ENCODE data around the gene MORN4.
"Not testable (repeated sequence)": the region's sequence is repeated elsewhere in the genome, so short reads cannot be mapped to it uniquely, and the experiment has no call there.

The MORN4 gene

DNA sequence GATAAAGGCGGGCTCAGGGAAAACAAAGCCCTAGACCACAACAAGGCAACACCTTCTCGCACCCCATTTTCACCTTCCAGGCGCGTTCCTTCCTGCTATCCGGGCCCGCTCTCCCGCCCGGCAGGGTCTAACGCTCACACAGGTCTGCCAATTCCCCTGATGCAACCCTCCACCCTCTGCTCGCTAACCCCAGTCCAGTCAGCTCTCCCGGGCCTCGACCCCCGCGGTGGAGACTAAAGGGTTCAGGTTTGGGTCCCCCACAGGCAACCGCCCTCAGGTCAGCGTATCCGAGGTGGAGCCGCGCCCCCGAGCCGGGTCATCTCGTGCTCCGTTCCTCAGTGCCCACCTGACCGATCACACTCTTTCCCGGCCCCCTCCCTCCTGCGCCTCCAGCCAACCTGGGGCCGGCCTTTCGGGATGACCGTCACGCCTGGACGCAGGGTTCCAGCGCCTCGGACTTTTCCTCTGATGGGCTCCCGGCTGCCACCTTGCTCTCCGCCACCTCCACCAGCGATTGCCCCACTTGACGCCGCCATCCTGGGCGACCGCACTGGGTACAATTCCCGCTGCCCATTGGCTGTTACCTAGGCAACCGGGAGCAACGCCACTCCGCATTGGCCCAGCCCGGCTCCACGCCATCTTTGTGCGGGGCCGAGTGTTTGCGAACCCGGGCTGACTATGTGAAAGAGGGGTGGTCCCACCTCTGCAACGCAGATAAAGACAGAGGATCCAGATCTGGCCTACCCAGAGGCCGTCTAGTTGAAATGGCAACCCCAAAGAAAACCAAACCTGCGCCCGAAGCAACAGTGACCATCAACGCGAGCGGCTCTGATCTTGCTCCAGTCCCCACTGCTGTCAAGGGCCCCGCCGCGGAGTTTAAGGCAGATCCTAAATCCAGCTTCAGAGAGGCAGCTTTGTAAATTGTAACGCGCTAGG lies at the start of gene MORN4:
TSS of gene MORN4 (minus strand) at position 552 of the 936 bp plus-strand sequence. CDS start 13,847 bp downstream, outside the sequence.
- peak; percentile 85 to 94 for DNase-seq

DNA sequence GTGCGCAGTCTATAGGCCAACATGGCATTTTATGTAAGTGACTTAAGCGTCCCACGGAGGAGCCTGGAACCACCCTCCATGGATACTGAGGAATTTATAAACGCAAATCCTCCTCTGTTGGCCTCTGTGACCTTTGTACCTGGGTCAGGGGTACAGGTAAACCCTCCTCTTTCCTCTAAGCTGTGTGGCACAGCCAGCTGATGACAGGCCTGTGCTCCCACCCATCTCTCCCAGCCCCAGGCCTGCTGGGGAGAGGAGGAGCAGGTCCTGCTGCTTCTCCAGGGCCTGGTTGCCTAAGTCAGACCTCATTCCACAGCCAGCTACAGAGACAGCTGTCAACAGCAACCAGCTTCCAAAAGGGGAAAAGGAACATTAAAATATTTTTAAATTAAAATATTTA lies 48.7 kb upstream of the MORN4 start:
- DNase-seq = no peak

DNA sequence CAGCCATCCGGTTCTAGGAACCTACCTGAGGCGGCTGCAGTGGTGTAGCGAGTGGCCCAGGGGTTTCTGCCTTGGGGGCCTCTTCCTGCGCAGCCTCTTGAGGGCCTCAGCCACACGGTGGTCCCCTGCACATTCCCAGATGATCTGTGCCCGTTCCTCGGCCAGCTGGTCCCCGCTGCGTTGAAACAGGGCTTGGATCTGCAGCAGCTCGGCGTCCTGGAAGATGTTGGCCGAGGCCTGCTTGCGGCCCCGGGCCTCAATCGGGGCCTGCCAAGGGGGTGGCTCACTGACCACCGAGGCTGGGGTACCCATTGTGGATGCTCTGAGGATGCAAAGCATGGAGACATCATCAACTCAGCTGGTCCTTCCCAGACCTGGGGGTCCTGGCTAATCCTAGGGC lies 46.3 kb upstream of the MORN4 start:
- DNase-seq = no peak

DNA sequence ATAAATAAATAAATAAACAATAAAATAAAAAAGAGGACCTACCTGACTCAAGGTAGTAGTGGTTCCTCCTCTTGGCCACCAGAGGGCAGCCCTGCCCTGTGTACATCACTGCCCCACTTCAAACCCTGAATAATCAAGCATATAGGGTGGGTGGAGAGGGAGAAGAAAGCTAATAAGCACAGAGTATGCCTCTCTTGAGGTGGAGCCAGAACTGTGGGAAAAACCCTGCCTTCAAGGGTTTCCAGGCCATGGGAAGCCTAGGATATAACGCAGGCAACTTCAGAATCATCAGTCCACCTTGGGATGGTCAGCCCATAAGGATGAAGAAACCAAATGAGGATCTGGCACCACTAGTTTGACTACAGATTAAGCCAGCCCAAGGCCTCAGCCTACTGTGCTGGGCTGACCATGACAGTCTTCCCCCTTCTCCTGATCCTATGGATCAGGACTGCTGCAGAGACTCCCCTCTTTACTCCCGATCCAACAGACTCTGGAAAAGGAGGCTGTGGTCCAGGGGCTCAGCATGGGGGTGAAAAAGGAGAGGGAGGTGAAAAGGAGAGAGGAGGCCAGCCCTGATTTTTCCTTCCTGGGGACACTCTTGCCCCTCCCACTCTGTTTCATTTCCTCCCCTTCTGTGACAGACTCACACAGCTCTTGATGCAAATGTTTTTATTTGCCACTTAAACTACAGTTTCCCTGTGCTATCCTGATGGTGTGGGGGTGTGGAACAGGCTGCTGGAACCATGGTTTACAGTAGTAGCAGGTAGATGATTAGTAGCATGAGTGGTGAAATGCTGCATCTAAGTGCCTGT lies 43.7 kb upstream of the MORN4 start:
- DNase-seq = peak in 1 of 2 experiments; percentile 63

DNA sequence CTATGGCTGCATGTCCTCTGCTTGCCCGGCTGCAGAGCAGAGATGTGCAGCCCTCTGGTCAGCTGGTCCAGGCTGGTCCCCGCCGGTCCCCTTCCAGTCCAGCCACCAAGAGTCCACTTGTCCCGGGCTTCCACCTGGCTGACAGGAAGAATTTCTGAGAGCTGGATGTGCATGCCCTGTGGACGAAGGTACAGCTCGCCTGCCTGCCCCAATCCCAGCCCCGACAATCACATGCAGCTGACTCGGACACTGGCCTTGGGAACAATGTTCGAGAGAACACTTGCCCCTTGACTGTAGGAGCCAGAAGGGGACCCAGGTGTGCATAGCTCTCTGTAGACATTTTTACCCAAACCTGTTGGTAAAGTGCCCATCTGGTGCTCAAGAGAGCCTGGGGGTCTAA lies 41.9 kb upstream of the MORN4 start:
- DNase-seq = no peak

DNA sequence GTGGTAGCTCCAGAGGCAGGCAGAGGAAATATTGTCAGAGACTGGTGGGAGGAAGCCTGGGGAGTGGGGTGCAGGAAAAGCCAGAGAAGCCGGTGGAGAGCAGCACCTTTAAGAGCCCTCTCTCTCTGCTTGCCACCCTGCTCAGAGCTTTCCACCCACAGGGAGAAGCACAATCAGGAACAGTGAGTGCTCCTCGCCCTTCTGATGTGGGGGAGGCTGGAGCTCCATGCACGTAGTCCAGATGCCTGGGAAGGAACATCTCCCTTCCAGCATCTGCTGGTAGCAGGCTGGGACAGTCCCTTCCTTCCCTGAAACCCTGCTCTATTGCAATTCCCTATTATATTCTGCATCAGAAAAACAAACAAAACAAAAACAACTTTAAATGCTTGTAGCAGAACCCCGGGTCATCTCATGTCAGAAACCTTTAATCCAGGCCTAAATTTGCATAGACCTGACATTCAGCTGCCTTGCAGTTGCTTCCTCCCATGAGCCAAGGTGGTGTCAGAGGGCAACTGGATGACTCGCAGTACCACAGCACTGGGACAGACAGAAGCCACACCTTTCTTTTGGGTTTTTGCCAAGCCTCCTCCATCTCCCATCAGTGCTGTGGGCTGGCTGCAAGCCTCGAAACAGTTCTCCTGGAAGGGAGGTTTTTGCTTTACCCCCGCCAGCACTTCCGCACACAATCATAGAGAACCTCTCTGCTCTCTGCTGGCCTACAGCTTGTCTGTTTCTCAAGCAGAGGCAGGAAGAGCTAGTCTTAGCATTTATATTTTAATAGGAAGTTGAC lies 40.6 kb upstream of the MORN4 start:
- DNase-seq = no peak

DNA sequence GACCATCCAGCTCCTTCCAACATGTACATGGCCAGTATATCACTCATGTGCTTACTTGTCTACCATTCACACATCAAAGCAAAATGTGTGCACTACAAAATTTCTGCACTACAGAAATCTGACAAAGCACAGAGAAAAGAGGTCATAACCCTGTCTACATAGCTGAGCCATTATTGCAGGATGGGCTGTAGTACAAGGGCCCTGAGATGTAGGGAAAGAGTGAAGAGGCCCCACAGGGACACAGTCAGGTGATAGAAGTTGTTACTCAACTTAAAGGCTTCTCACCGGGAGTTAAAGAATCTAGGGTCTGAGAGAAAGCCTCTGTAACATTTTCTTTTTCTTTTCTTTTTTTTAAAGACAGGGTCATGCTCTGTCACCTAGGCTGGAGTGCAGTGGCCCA lies 36.3 kb upstream of the MORN4 start:
- no peak for DNase-seq

DNA sequence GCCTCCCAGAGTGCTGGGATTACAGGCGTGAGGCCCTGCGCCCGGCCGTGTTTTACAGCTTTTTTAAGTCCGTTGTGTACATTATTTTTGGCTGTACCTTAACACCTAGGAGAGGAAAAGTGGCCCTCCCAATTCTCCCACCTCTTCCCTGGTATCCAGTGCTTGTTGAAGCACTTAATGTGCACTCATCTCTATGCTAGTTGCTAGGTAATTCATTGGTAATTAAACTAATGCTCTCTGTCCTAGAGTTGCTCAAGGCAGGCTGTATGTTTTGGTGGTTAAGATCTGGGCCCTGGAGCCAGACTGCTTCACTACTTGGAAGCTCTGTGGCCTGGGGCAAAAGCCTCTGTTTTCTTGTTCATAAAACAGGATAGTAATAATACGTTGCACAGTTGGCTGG lies 34.2 kb upstream of the MORN4 start:
- no peak for DNase-seq

DNA sequence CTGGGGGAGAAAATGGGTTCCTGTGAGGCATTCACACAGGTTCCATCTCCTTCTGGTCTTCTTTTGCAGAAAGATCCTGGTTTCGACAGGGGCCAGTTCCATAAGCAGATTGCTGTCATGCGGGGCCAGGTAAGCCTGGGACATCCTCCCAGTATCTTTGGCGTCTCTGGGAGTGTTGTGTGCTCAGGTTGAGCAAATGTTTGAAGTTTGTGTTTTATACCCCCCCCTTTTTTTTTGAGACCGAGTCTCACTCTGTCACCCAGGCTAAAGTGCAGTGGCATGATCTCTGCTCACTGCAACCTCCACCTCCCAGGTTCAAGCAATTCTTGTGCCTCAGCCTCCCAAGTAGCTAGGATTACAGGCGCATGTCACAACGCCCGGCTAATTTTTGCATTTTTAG lies 33.7 kb upstream of the MORN4 start:
- DNase-seq = no peak

DNA sequence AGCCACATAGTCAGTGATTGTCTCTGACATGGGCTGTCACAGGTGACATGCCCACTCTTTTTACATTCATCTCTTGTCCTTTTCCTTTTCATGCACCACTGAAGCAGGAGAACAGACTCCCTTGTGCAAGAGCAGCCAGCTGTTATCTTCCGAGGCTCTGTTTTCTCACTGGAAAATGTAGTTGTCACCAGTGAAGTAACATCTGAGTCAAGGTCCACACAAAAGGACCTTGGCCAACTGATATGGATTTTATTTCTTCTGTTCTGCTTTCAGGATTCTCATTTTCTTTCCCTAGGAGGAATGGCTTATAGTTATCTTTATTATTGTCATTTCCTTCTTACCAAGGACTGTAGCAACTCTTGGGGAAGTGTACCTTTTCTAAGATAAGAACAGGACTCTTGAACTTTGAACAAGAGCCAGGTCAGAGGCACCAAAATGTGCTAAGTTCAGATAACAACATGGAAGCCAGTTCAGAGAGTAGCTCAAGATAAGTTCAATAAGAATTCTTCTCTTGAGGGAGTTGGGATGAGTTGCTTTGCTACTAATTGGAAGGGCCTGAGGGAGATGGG lies 31.1 kb upstream of the MORN4 start:
- no peak for DNase-seq

DNA sequence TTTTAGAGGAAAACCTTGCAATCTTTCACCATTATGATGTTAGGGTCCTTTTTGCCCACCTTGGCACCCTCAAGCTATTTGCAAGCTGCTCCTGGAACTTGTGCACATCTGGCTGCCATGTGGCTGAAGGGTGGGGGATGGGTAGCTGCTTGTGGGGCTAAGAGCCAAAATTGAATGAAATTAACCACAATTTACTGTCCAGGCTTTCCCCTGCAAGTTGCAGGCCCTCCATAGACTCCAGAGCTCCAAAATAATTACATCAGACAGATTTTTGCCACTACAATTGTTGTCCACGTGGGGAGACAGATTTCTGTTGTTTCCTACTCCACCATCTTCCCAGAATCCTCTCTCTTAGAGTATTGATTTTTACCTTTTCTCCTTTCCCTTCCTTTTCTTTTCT lies 26.3 kb upstream of the MORN4 start:
- no peak for DNase-seq

DNA sequence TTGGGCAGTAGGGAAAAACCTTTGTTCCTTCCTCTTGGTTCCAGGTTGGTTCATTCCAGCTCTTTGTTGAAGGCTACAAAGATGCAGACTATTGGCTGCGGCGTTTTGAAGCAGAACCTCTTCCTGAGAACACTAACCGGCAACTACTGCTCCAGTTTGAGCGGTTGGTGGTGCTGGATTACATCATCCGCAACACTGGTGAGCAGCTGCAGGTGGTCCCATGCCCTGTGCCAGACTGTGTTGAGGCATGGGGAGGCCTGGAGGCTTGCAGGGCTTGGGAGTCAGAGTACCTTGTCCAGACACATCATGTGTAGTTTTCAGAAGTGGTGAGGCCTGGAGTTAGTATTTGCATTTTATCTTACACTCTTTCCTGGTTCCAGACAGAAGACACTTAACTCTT lies 23.5 kb upstream of the MORN4 start:
- DNase-seq = no peak

DNA sequence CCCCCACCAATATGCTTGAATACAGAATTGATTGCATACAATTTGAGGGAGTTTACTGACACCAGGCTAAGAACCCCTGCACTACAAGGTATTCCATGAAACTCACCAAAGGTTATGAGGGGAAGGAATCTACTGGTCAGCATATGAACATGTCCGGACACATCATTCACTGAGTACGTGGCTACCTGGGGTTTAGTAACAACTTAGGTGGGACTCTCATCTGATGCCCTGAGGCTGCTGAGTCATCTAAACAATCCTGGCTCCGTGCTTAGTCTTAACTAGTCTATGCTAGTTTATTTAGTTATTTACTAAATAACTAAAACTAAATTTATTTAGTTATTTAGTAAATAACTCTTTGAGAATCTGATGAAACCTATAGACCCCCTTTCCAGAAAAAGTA lies 18.5 kb upstream of the MORN4 start:
- DNase-seq = no peak

DNA sequence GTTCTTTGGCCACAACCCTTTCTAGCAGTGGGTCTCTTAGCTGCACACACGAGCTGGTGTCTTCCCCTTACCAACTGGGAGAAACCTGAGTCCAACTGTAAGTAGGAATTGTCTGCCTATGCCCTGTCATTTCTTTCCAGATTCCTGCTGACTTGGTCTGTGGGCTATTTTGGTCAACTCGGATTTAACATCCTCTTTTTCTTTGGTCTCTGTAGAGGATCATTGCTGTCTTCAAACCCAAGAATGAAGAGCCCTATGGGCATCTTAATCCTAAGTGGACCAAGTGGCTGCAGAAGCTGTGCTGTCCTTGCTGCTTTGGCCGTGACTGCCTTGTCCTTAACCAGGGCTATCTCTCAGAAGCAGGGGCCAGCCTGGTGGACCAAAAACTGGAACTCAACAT lies 17.4 kb upstream of the MORN4 start:
- no peak for DNase-seq

DNA sequence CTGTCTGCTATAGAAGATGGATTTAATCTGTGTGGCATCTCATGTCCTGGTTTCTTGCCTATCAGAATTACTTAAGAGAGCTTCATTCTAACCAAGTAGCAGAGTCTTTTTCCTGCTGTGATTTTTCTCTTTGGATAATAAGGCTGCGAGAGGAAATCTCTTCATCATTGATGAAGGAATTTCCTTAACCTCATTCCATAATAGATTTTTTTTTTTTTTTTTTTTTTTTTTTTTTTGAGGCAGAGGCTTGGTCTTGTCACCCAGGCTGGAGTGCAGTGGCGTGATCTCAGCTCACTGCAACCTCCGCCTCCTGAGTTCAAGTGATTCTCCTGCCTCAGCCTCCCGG lies 16.1 kb upstream of the MORN4 start:
- DNase-seq = not testable (repeated sequence)

DNA sequence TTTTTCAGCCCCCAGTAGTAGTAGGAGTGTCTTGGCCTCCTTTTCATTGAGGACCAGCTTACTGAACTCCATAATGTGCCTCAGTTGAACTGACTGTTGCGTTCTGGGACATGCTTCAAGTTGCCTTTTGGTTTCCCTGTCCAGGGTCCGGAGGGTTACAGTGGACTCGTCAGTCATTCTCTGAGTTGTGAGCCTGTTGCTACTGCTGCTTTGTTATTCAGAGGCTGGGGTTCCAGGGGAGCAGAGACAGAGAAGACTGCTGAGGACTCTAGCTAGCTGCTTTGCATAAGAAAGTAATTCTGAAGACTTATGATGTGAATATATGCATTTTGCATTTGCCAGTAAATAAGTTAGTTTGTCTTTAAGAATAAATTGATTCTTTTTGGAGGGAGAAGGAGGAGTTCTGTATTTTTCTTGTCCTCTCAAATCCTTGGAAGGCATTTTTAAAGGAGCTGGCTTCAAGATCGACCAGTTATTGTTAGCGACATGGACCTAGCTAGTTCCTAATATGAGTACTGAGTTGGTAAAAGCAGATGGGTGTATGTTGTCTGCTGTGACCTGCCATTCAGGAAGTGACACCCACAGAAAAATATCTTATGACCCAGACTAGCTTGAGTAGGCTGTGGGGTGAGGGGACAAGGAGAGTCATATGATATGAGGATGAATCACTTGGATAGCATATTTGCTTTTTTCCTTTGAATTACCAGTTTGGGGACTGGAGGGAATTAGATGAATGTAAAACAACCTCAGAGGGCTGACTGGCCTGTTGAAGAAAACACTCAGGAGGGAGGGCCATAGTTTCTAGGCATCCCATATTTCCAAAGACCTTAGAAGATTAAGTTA lies 15.5 kb upstream of the MORN4 start:
- no peak for DNase-seq

DNA sequence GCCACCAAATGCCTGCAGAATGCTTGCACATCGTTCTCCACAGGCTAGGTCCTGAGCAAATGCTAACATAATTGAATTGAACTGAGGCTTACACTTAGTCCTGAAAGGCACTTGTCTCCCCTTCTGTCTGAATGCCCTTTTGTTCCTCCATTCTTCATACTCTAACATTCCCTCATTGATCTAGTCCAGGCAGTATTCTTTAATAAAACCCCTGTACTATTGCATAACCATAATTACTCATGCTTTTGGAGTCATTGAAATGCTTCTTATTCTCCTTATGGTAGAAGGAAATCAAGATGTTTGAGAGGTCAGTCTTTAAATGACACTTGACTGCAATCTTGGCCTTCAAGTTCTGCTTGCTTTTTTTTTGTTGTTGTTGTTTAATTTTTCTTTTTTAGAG lies 14.3 kb upstream of the MORN4 start:
- no peak for DNase-seq

DNA sequence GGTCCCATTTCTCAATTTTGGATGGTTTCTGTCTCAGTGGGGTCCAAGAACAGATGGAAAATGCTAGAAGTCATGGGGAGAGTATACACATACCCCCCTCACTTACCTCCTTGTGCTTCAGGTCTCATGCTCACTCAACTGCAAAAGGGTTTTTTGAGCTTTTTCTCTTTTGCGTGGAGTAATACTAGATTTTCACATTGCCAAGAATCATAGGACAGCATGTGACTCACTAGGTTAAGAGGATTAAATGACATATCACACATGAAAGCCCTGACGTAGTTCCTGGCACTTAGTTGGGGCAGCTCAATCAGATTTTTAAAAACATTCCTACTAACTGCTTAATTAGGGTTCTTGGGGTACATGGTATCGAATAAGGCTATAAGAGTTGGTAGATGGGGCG lies 11.6 kb upstream of the MORN4 start:
- no peak for DNase-seq

DNA sequence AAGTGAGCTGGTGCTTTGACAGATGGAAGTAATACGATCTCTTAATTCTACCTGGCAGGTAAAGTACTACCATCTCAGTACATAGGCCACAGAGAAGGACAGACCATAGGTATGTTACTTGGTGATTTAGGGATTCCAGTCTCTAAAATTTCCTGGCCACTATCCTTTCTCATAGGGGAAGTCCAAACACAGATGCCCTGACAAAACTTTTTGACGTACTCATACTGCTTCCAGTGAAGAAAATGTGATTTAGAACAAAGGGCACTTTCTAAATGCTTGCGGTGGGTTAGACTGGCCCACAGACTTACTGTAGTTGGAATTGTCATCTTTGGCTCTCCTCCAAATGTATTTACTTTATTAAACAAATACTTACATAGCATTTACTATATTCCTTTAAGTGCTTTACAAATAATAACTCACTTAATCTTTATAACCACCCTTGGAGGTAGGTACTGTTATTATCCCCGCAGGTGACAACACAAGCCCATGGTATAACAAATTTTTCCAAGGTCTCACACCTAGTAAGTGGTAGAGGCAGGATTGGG lies 10.2 kb upstream of the MORN4 start:
- no peak for DNase-seq

DNA sequence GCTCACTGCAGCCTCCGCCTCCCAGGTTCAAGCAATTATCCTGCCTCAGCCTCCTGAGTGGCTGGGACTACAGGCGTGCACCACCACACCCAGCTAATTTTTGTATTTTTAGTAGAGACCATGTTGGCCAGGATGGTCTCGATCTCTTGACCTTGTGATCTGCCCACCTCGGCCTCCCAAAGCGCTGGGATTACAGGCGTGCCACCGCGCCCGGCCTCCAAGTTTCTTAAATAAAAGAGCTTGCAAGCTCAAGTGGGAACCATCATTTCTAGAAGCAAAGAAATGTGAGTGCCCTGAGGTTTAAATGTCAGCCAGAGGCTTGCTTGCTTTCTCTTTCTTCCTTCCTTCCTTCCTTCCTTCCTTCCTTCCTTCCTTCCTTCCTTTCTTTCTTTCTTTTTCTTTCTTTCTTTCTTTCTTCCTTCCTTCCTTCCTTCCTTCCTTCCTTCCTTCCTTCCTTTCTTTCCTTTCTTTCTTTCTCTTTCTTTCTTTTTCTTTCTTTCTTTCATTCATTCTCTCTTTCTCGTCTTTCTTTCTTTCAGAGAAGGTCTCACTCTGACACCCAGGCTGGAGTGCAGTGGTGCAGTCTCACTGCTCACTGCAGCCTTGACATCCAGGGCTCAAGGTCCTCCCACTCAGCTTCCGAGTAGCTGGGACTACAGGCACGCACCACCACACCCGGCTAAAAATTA lies 9.3 kb upstream of the MORN4 start:
- not testable (repeated sequence) for DNase-seq
